ENCODE data around the gene GNG7. TPM values are rescaled to one million over a fixed set of nuclear protein-coding genes. Genes with fewer than 3 reads are reported as not detected.

GNG7 gene
- total RNA-seq, 1 donor = 0.72 TPM

DNA sequence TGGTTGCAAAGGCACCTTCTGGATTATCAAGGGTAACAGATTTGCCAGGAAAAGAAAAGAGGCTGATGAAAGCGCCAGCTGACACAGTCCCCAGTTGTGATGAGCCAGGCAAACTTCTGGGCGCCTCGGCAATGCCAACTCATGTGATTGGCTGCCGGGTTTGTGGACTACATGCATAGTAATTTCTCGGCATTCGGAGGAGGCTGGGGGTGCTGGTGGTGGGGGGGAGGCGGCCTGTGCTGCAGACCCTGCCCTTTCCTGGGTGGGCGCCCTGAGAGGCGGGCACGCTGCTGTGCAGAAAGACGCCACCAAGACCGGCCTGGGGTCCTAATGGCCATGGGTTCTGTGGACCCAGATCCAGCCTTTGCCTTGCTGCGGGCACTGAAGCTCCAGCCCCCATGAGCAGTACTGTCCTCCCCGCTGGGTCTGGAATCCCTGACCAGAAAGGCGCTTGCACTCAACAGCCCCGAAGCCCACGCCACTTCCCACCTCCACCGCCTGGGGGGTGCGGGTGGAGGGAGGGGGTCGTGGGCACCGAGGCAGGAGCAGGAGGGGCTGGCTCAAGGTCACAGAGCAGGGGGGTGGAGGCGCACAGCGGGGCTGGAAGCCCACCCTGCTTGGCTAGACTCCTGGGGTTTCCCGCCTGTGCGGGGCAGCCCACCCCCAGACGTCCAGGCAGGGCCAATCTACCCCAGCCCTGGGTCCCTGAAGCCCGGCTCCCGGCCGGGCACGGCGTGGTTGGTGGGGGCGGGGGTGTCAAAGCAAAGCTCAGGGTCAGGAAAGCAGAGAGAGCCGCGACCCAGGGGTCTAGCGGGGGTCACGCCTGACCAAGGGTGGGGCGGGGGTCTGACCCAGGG lies 17.7 kb upstream of the GNG7 start:
- H3K4me1 ChIP-seq (ENCODE audit: insufficient read depth, low read length) = peaks cover 18% of the 10 kb centered on the region
- H3K9me3 ChIP-seq (ENCODE audit: low read depth, low read length) = peaks cover 4% of the 10 kb centered on the region
- peak overlapping the region; percentile 4 for H2AFZ ChIP-seq (ENCODE audit: low read length)
- no peaks in the 10 kb centered on the region for H4K20me1 ChIP-seq (ENCODE audit: insufficient read depth, low read length)
- H3K27me3 ChIP-seq (ENCODE audit: insufficient read depth, low read length) = peaks cover 2% of the 10 kb centered on the region
- TF ChIP-seq, protein P1, sequence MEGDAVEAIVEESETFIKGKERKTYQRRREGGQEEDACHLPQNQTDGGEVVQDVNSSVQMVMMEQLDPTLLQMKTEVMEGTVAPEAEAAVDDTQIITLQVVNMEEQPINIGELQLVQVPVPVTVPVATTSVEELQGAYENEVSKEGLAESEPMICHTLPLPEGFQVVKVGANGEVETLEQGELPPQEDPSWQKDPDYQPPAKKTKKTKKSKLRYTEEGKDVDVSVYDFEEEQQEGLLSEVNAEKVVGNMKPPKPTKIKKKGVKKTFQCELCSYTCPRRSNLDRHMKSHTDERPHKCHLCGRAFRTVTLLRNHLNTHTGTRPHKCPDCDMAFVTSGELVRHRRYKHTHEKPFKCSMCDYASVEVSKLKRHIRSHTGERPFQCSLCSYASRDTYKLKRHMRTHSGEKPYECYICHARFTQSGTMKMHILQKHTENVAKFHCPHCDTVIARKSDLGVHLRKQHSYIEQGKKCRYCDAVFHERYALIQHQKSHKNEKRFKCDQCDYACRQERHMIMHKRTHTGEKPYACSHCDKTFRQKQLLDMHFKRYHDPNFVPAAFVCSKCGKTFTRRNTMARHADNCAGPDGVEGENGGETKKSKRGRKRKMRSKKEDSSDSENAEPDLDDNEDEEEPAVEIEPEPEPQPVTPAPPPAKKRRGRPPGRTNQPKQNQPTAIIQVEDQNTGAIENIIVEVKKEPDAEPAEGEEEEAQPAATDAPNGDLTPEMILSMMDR (IDR thresholded peaks at IDR 0.05; ENCODE audit: extremely low read depth, low read depth, low read length) = no peak
- peak overlapping the region; percentile 78 for H3K4me2 ChIP-seq (ENCODE audit: insufficient read depth, low read length)
- H3K36me3 ChIP-seq (ENCODE audit: insufficient read depth, low read length) = no peaks in the 10 kb centered on the region
- DNase-seq (ENCODE audit: insufficient read length, low spot score, missing footprints) = peak; percentile 99
- H3K4me3 ChIP-seq (ENCODE audit: insufficient read depth, low read length) = peak overlapping the region; percentile 71
- H3K79me2 ChIP-seq (ENCODE audit: insufficient read depth, low read length) = no peaks in the 10 kb centered on the region
- H3K27ac ChIP-seq (ENCODE audit: low read depth, low read length) = peak overlapping the region; percentile 11

DNA sequence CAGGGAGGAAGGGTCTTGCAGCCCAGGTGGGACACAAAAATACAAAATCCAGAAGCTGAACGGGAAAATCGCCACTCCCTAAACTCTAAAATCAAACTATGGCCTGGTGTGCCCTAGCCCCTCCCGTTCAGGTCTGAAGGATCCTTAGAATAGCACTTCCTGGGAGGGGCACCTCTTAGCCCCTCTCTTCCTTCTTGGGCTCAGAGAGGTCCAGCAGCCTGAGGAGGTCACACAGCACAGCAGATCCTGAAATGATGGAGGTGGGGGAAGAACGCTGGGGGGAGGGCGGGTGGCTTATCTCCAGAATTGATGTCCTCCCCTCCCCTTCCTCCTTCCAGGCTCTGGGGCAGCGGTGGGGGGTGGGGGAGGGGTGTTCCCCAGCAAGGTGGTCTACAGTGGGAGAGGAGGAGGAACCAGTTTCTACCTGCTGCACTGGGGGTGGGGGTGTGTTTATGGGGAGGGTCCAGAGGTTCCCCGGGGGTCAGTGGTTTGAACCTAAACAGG lies 16.8 kb upstream of the GNG7 start:
- H3K27me3 ChIP-seq (ENCODE audit: insufficient read depth, low read length) = peaks cover 2% of the 10 kb centered on the region
- no peaks in the 10 kb centered on the region for H3K36me3 ChIP-seq (ENCODE audit: insufficient read depth, low read length)
- TF ChIP-seq, protein P1 (IDR thresholded peaks at IDR 0.05; ENCODE audit: extremely low read depth, low read depth, low read length) = no peak
- H2AFZ ChIP-seq (ENCODE audit: low read length) = no peak overlapping the region
- no peaks in the 10 kb centered on the region for H4K20me1 ChIP-seq (ENCODE audit: insufficient read depth, low read length)
- H3K79me2 ChIP-seq (ENCODE audit: insufficient read depth, low read length) = no peaks in the 10 kb centered on the region
- peaks cover 4% of the 10 kb centered on the region for H3K9me3 ChIP-seq (ENCODE audit: low read depth, low read length)
- no peak overlapping the region for H3K27ac ChIP-seq (ENCODE audit: low read depth, low read length)
- H3K4me3 ChIP-seq (ENCODE audit: insufficient read depth, low read length) = no peak overlapping the region
- peak; percentile 80 for DNase-seq (ENCODE audit: insufficient read length, low spot score, missing footprints)
- peaks cover 18% of the 10 kb centered on the region for H3K4me1 ChIP-seq (ENCODE audit: insufficient read depth, low read length)
- peak overlapping the region; percentile 78 for H3K4me2 ChIP-seq (ENCODE audit: insufficient read depth, low read length)

DNA sequence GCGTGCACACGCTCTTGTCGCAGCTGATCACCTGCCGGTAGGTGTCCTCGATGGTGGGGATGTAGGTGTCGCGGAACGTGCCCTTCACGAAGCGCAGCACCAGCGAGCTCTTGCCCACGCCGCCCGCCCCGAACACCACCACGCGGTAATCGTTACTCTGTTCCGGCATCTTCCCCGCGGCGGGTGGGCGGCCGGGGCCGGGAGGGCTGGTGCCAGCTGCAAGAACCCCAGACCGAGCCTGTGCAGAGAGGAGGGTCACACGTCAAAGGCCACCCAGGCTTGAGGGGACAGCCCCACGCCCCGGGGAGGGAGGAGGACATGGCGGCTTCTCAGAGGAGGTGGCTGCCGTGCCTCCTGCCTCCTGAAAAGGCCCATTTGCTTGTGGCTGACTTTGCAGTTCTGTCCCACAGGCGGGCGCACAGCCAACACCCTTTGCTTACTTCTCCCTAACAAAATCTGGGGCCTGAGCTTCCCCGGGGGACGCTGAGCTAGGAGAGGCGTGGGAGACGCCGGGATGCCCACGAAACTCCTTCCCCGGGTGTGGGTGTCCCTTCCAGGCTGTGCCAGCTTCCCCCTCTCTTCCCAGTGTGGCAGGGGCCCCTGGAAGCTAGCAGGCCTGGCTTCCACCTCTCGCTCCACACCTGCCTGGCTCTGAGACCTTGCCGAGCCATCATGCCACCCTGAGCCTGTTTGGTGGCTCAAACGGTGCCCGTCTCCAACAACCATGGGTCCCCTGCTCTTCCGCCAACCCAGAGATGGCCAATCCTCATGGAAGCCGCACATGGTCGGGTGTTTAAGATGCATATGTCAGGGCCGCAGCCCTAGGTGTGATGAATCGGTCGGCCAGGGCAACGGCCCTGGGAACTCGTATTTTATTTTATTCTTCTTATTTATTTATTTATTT lies 15.4 kb upstream of the GNG7 start:
- TF ChIP-seq, protein P1 (IDR thresholded peaks at IDR 0.05; ENCODE audit: extremely low read depth, low read depth, low read length) = no peak
- Histone ChIP-seq H4K20me1 (ENCODE audit: insufficient read depth, low read length) (no peaks in the 10 kb centered on the region), H3K9me3 (ENCODE audit: low read depth, low read length) (peaks cover 4% of the 10 kb centered on the region), H3K27ac (ENCODE audit: low read depth, low read length) (no peak overlapping the region), H2AFZ (ENCODE audit: low read length) (no peak overlapping the region), H3K4me1 (ENCODE audit: insufficient read depth, low read length) (peaks cover 9% of the 10 kb centered on the region), H3K4me2 (ENCODE audit: insufficient read depth, low read length) (no peak overlapping the region), H3K79me2 (ENCODE audit: insufficient read depth, low read length) (no peaks in the 10 kb centered on the region), H3K27me3 (ENCODE audit: insufficient read depth, low read length) (peaks cover 2% of the 10 kb centered on the region), H3K36me3 (ENCODE audit: insufficient read depth, low read length) (no peaks in the 10 kb centered on the region), H3K4me3 (ENCODE audit: insufficient read depth, low read length) (no peak overlapping the region)
- DNase-seq (ENCODE audit: insufficient read length, low spot score, missing footprints) = peak; percentile 84

All from osteoblast (primary cell).